GM21381 (cell line): ENCODE data around the gene PAGE2B.
"Not testable (repeated sequence)": the region's sequence is repeated elsewhere in the genome, so short reads cannot be mapped to it uniquely, and the experiment has no call there.

Experiments used
- ATAC-seq: cut with Tn5 transposase; IDR thresholded peaks from one replicate; pipeline ENCODE4 v1.9.1; 2021; ENCODE audit warnings: mild to moderate bottlenecking, moderate library complexity; ENCODE audit not compliant: unreplicated experiment

The PAGE2B gene, protein sequence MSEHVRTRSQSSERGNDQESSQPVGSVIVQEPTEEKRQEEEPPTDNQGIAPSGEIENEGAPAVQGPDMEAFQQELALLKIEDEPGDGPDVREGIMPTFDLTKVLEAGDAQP

GRCh38 chrX:55074851-55075467 is at the start of gene PAGE2B:
TSS of gene PAGE2B (plus strand) at chrX:55075030. CDS start at chrX:55076042, 1,012 bp downstream.
- ATAC-seq = no peak

- no peak for ATAC-seq
These were observed 48.7 kb upstream of the PAGE2B start for GRCh38 chrX:55026143-55026542.

GRCh38 chrX:55026840-55027239 is 48.0 kb upstream of the PAGE2B start:
- ATAC-seq = no peak

GRCh38 chrX:55028040-55028439 is 46.8 kb upstream of the PAGE2B start:
- ATAC-seq = no peak

GRCh38 chrX:55028611-55029010 is 46.2 kb upstream of the PAGE2B start:
- ATAC-seq = no peak

GRCh38 chrX:55029291-55029690 is 45.5 kb upstream of the PAGE2B start:
- no peak for ATAC-seq

DNA sequence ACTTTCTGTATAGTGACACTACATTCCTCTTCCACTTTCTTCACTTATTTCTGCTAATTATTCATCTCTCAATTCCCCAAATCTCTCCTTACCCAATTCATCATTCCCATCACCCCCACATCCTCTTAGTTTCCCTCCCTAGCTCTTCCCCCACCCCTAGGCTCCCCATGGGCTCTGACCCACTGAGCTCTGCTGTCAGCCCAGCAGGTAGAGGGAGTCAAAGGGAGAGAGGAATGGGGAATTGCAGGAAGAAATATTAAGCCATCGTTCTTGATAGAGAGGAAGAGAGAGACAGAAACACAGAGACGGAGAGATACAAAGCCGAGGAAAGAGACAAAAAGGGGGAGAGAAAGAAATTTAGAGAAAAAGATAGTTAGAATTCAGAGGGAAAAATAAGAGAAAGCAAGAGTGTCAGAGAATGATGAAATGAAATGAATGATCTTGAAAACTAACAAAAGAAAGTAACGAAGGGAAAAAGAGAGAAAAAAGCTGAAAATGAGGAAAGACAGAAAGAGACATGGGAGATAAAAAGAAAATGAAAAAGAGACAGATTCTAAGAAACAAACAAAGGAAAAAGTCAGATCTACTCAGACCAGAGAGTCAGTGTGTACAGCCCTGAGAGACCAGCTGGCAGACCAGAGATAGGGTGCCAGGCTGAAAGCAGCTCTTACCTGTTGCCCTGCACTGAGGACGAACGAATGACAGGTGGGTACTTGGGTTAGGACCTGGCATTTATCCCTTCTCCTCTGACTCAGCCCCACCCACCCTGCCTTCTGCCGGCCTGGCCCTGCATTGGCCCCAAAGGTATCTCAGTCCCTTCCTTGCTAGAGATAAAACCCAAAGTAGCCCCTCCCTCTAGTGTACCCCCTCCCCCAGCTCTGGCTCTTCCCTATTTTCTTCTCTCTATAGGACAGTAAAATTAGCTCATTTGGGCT is 44.3 kb upstream of the PAGE2B start, which contains the start of gene ALAS2:
Gene ALAS2, minus strand, starts transcription at position 707 of the 935 bp plus-strand sequence. CDS start 4,977 bp downstream, outside the sequence.
- no peak for ATAC-seq

DNA sequence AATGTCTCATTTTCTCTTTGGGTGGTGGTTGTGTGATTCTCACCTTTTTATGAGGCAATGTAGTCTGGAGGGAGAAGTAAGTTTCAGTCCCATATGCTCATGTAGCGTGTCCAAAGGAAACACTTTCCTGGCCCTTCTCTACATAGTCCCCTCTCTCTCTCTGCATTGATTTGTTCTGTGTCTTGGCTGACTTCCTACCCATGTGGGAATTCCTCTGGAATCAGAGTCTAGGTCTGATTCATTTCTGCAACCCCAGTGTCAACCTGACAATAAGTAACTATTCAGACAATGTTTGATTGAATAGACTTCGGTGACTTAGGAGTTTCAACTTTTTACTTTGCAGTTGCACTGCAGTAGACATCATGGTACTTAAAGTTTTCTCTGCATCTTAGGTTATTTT is 41.4 kb upstream of the PAGE2B start:
- no peak for ATAC-seq

GRCh38 chrX:55039471-55039870 is 35.4 kb upstream of the PAGE2B start:
- no peak for ATAC-seq

- ATAC-seq = no peak
These were observed 33.3 kb upstream of the PAGE2B start for GRCh38 chrX:55041514-55041913.

GRCh38 chrX:55050599-55050998 is 24.2 kb upstream of the PAGE2B start:
- ATAC-seq = not testable (repeated sequence)

- no peak for ATAC-seq
These were observed 17.8 kb upstream of the PAGE2B start for GRCh38 chrX:55056820-55057674.

DNA sequence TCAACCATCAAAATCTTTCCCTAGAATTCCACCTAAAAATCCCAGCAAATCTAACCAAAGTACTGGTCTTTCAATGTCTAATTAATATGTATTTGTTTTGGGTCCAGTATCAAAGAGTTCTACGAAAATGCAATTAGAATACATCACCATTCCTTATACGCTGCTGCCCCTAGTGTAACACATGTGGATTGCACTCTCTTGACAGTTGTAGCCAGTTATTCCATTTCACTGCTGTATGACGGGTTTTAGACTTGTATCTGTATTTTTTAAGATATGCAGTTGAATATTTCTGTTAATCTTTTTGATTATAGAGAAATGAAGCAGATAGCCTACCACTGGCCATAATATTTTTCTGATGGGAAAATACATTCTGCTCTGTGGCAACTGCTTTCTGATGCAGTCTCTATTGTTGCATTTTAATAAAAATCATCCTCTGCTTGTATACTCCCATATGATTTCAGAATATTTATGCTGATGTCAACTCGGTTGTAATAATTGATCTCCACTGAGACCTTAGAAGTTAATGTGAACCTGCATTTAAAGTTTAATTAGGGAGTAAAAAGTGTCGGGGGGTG is 17.1 kb upstream of the PAGE2B start:
- ATAC-seq = no peak

DNA sequence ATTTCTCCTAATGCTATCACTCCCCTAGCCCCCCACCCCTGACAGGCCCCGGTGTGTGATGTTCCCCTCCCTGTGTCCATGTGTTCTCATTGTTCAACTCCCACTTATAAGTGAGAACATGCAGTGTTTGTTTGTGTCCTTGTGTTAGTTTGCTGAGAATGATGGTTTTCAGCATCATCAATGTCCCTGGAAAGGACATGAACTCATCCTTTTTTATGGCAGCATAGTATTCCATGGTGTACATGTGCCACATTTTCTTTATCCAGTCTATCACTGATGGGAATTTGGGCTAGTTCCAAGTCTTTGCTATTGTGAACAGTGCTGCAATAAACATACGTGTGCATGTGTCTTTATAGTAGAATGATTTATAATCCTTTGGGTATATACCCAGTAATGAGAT is 7.7 kb upstream of the PAGE2B start:
- ATAC-seq = not testable (repeated sequence)

DNA sequence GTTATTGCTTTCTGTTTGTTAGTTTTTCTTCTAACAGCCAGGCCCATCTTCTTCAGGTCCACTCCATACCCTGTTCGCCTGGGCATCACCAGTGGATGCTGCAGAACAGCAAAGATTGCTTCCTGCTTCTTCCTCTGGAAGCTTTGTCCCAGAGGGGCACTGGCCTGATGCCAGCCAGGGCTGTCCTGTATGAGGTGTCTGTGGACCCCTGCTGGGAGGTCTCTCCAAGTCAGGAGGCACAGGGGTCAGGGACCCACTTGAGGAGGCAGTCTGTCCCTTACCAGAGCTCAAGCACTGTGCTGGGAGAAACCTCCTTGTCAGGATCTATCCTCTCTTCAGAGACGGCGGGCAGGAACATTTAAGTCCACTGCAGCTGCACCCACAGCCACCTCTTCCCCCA is 2.5 kb upstream of the PAGE2B start:
- no peak for ATAC-seq

DNA sequence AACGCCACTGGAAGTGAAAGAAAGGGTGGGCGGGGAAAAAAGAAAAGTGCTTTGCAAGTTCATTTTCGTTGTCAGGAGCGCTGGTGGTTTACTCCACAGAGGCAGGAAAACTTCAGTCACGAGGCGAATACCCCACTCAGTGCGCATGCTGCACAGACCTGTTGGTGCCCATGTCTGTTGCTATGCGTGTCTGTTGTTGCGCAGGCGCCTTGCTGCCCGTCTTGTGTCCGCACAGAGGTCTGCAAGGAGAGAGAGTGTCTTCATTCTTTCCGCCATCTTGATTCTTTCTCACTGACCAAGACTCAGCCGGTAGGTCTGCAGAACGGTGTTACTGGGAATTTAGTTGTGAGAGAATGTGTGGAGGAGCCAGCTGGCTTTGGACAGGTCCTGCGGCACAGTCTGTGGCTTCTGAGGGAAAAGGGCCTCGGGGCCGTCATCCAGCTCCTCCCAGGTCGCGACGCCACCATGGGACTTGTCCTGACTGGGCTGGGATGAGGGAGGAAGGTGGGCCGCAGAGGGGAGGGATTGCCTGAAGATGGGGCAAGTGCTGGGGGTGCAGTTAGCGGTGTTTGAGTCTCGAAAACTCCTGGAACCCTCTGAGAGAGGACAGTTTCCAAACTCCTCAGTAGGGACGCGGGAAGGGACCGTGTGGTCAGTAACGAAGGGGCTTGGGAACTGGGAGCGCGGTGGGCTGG is 14.1 kb downstream of the PAGE2B start, which contains the start of gene PAGE2:
Gene PAGE2, plus strand, starts transcription at position 224 of the 695 bp plus-strand sequence. CDS start 1,003 bp downstream, outside the sequence.
- ATAC-seq = no peak

DNA sequence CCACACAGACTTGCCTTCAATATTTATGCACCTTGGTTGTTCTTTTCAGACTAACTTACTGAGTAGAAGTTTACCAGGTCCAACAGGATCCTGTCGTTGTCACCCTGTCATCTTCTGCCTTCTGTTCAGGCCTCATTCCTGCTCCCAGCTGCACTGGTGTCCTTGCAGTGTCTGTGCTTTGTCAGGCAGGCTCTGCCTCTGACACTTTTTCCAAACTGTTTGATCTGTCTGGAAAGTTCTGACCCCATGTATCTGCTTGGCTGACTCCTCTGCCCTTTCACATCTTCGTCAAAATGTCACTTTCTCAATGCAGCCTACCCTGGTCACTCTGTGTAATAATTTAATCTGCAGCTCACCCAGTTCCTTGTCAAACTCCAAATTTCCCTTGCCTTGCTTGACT is 23.9 kb downstream of the PAGE2B start:
- no peak for ATAC-seq

- no peak for ATAC-seq
These were observed 24.3 kb downstream of the PAGE2B start for GRCh38 chrX:55099162-55099561.

- no peak for ATAC-seq
These were observed 27.9 kb downstream of the PAGE2B start for GRCh38 chrX:55102754-55103153.

- no peak for ATAC-seq
These were observed 32.4 kb downstream of the PAGE2B start for GRCh38 chrX:55107262-55107661.
